Memory B cell (primary cell): ENCODE results near the gene LRRTM4.

Source experiments
- ATAC-seq: fragments of 150-1000 bp; cut with Tn5 transposase; 2 replicates; pipeline ENCODE4 v1.10.0; 2021; ENCODE audit warnings: low read depth, mild to moderate bottlenecking, moderate library complexity
- DNase-seq, 2 donors: peaks; one replicate each; pipeline ENCODE4 v3.0.0; 2022; ENCODE audit warnings: low spot score in 2 of 2
- H3K27ac Mint-ChIP-seq: one replicate; pipeline ENCODE4 v1.8.0; 2022; ENCODE audit warnings: mild to moderate bottlenecking, moderate library complexity, mixed read lengths
- H3K27me3 Mint-ChIP-seq: one replicate; pipeline ENCODE4 v1.8.0; 2022; ENCODE audit warnings: mixed read lengths
- H3K36me3 Mint-ChIP-seq: one replicate; pipeline ENCODE4 v1.8.0; 2022; ENCODE audit warnings: mild to moderate bottlenecking, mixed read lengths
- H3K4me1 Mint-ChIP-seq: one replicate; pipeline ENCODE4 v1.8.0; 2022; ENCODE audit warnings: mixed read lengths
- H3K4me3 Mint-ChIP-seq: one replicate; pipeline ENCODE4 v1.8.0; 2022; ENCODE audit warnings: mild to moderate bottlenecking, moderate library complexity, mixed read lengths
- H3K9me3 Mint-ChIP-seq: one replicate; pipeline ENCODE4 v1.8.0; 2022; ENCODE audit warnings: mixed read lengths

Gene LRRTM4

GRCh38 chr2:77512507-77512906 is 9.7 kb downstream of the LRRTM4 start:
- ATAC-seq (no peak), DNase-seq (no peak)
- no peak overlapping the region for H3K27ac Mint-ChIP-seq

GRCh38 chr2:77508511-77508910 is 13.7 kb downstream of the LRRTM4 start:
- DNase-seq (no peak), ATAC-seq (no peak)
- Mint-ChIP-seq H3K36me3 (no peaks in the 10 kb centered on the region), H3K9me3 (no peaks in the 10 kb centered on the region), H3K27ac (no peak overlapping the region), H3K27me3 (no peaks in the 10 kb centered on the region), H3K4me1 (no peaks in the 10 kb centered on the region), H3K4me3 (no peak overlapping the region)

More at GRCh38 chr2:77512507-77512906, 9.7 kb downstream of the LRRTM4 start:
- Mint-ChIP-seq H3K4me3 (no peak overlapping the region), H3K9me3 (no peaks in the 10 kb centered on the region), H3K36me3 (no peaks in the 10 kb centered on the region), H3K27me3 (no peaks in the 10 kb centered on the region), H3K4me1 (no peaks in the 10 kb centered on the region)

GRCh38 chr2:77507657-77508056 is 14.5 kb downstream of the LRRTM4 start:
- DNase-seq = no peak
- no peak for ATAC-seq

GRCh38 chr2:77488141-77488540 is 34.0 kb downstream of the LRRTM4 start:
- Mint-ChIP-seq H3K27me3 (no peaks in the 10 kb centered on the region), H3K36me3 (no peaks in the 10 kb centered on the region), H3K9me3 (peaks cover 4% of the 10 kb centered on the region), H3K4me1 (no peaks in the 10 kb centered on the region), H3K4me3 (no peak overlapping the region), H3K27ac (no peak overlapping the region)
- no peak for ATAC-seq
- DNase-seq = no peak

More at GRCh38 chr2:77507657-77508056, 14.5 kb downstream of the LRRTM4 start:
- no peak overlapping the region for H3K4me3 Mint-ChIP-seq
- no peaks in the 10 kb centered on the region for H3K9me3 Mint-ChIP-seq
- no peak overlapping the region for H3K27ac Mint-ChIP-seq
- no peaks in the 10 kb centered on the region for H3K4me1 Mint-ChIP-seq
- H3K36me3 Mint-ChIP-seq = no peaks in the 10 kb centered on the region
- H3K27me3 Mint-ChIP-seq = no peaks in the 10 kb centered on the region

GRCh38 chr2:77487074-77487803 is 34.9 kb downstream of the LRRTM4 start:
- Mint-ChIP-seq H3K27ac (no peak overlapping the region), H3K27me3 (no peaks in the 10 kb centered on the region), H3K4me3 (no peak overlapping the region), H3K9me3 (peaks cover 4% of the 10 kb centered on the region), H3K36me3 (no peaks in the 10 kb centered on the region), H3K4me1 (no peaks in the 10 kb centered on the region)
- ATAC-seq = no peak
- DNase-seq = no peak

- DNase-seq (no peak), ATAC-seq (no peak)
- Mint-ChIP-seq H3K9me3 (peaks cover 2% of the 10 kb centered on the region), H3K4me3 (no peak overlapping the region), H3K4me1 (peaks cover 2% of the 10 kb centered on the region), H3K27ac (no peak overlapping the region), H3K27me3 (no peaks in the 10 kb centered on the region), H3K36me3 (no peaks in the 10 kb centered on the region)
Measured at GRCh38 chr2:77484026-77484425, 38.1 kb downstream of the LRRTM4 start.

GRCh38 chr2:77479895-77480294 is 42.3 kb downstream of the LRRTM4 start:
- Mint-ChIP-seq H3K4me1 (peaks cover 2% of the 10 kb centered on the region), H3K27me3 (no peaks in the 10 kb centered on the region), H3K36me3 (no peaks in the 10 kb centered on the region), H3K27ac (no peak overlapping the region), H3K9me3 (peaks cover 4% of the 10 kb centered on the region), H3K4me3 (no peak overlapping the region)
- ATAC-seq (no peak), DNase-seq (no peak)

- Mint-ChIP-seq H3K36me3 (no peaks in the 10 kb centered on the region), H3K4me1 (peaks cover 2% of the 10 kb centered on the region), H3K4me3 (no peak overlapping the region), H3K9me3 (peaks cover 4% of the 10 kb centered on the region), H3K27ac (no peak overlapping the region), H3K27me3 (no peaks in the 10 kb centered on the region)
- ATAC-seq (no peak), DNase-seq (no peak)
Measured at GRCh38 chr2:77479395-77479794, 42.8 kb downstream of the LRRTM4 start.

GRCh38 chr2:77470096-77470495 is 52.1 kb downstream of the LRRTM4 start:
- no peaks in the 10 kb centered on the region for H3K27me3 Mint-ChIP-seq
- DNase-seq = no peak
- no peak for ATAC-seq

GRCh38 chr2:77469106-77469505 is 53.1 kb downstream of the LRRTM4 start:
- ATAC-seq (no peak), DNase-seq (no peak)
- Mint-ChIP-seq H3K27me3 (no peaks in the 10 kb centered on the region), H3K4me3 (no peak overlapping the region), H3K4me1 (no peaks in the 10 kb centered on the region), H3K36me3 (no peaks in the 10 kb centered on the region), H3K9me3 (peaks cover 5% of the 10 kb centered on the region), H3K27ac (no peak overlapping the region)

More at GRCh38 chr2:77470096-77470495, 52.1 kb downstream of the LRRTM4 start:
- Mint-ChIP-seq H3K27ac (no peak overlapping the region), H3K36me3 (no peaks in the 10 kb centered on the region), H3K4me3 (no peak overlapping the region), H3K9me3 (peaks cover 5% of the 10 kb centered on the region), H3K4me1 (no peaks in the 10 kb centered on the region)

- Mint-ChIP-seq H3K4me1 (no peaks in the 10 kb centered on the region), H3K9me3 (peaks cover 12% of the 10 kb centered on the region), H3K4me3 (no peak overlapping the region), H3K27ac (no peak overlapping the region), H3K27me3 (no peaks in the 10 kb centered on the region), H3K36me3 (no peaks in the 10 kb centered on the region)
- DNase-seq = no peak
- no peak for ATAC-seq
Measured at GRCh38 chr2:77459840-77460239, 62.3 kb downstream of the LRRTM4 start.

GRCh38 chr2:77458216-77458615 is 64.0 kb downstream of the LRRTM4 start:
- Mint-ChIP-seq H3K4me3 (no peak overlapping the region), H3K27ac (no peak overlapping the region), H3K4me1 (no peaks in the 10 kb centered on the region), H3K27me3 (no peaks in the 10 kb centered on the region), H3K36me3 (no peaks in the 10 kb centered on the region), H3K9me3 (peaks cover 10% of the 10 kb centered on the region)
- ATAC-seq (no peak), DNase-seq (no peak)

- Mint-ChIP-seq H3K36me3 (no peaks in the 10 kb centered on the region), H3K4me1 (no peaks in the 10 kb centered on the region), H3K27me3 (no peaks in the 10 kb centered on the region), H3K4me3 (no peak overlapping the region), H3K27ac (no peak overlapping the region), H3K9me3 (peaks cover 10% of the 10 kb centered on the region)
- ATAC-seq (no peak), DNase-seq (no peak)
Measured at GRCh38 chr2:77457665-77458064, 64.5 kb downstream of the LRRTM4 start.

GRCh38 chr2:77443076-77443475 is 79.1 kb downstream of the LRRTM4 start:
- no peaks in the 10 kb centered on the region for H3K36me3 Mint-ChIP-seq

GRCh38 chr2:77434880-77435279 is 87.3 kb downstream of the LRRTM4 start:
- H3K9me3 Mint-ChIP-seq = peaks cover 1% of the 10 kb centered on the region
- no peaks in the 10 kb centered on the region for H3K27me3 Mint-ChIP-seq
- no peaks in the 10 kb centered on the region for H3K4me1 Mint-ChIP-seq
- H3K27ac Mint-ChIP-seq = no peak overlapping the region
- DNase-seq = no peak
- H3K36me3 Mint-ChIP-seq = no peaks in the 10 kb centered on the region
- no peak for ATAC-seq
- no peak overlapping the region for H3K4me3 Mint-ChIP-seq

More at GRCh38 chr2:77443076-77443475, 79.1 kb downstream of the LRRTM4 start:
- no peak for ATAC-seq
- no peak overlapping the region for H3K4me3 Mint-ChIP-seq
- H3K9me3 Mint-ChIP-seq = peaks cover 1% of the 10 kb centered on the region
- no peaks in the 10 kb centered on the region for H3K27me3 Mint-ChIP-seq
- no peak for DNase-seq
- H3K4me1 Mint-ChIP-seq = no peaks in the 10 kb centered on the region
- H3K27ac Mint-ChIP-seq = no peak overlapping the region
